ENCODE results near the gene MRPS31. TPM values are rescaled to one million over a fixed set of nuclear protein-coding genes. Genes with fewer than 3 reads are reported as not detected.

Gene MRPS31
- total RNA-seq, 1 donor from 2014 or later = 61.5 TPM

- no peak overlapping the region for H3K9ac ChIP-seq
- H3K4me3 ChIP-seq = no peak overlapping the region
- no peak overlapping the region for H3K27ac ChIP-seq
- no peaks in the 10 kb centered on the region for H3K27me3 ChIP-seq
- no peak overlapping the region for H3K4me3 Mint-ChIP-seq
- no peaks in the 10 kb centered on the region for H3F3A ChIP-seq (ENCODE audit: low read depth)
- no peaks in the 10 kb centered on the region for H3K36me3 ChIP-seq
- H2AFZ ChIP-seq (replicated peaks) = no peak overlapping the region
- TF ChIP-seq EZH2 (IDR thresholded peaks at IDR 0.05) = no peak
- TF ChIP-seq EZH2phosphoT487 (IDR thresholded peaks at IDR 0.05) = no peak
- TF ChIP-seq CTCF (IDR thresholded peaks at IDR 0.05) = no peak
- no peak overlapping the region for H3K27ac Mint-ChIP-seq
- H3K27me3 Mint-ChIP-seq (ENCODE audit: insufficient read depth, low read depth) = no peaks in the 10 kb centered on the region
- H3K9me3 ChIP-seq (ENCODE audit: low read depth) = no peaks in the 10 kb centered on the region
- H3K9me3 Mint-ChIP-seq = no peaks in the 10 kb centered on the region
- no peaks in the 10 kb centered on the region for H3K4me1 ChIP-seq
- H3K36me3 Mint-ChIP-seq = peaks cover 30% of the 10 kb centered on the region
- no peak overlapping the region for H3K4me2 ChIP-seq
- H3K79me2 ChIP-seq (ENCODE audit: low read depth) = no peaks in the 10 kb centered on the region
- no peaks in the 10 kb centered on the region for H4K20me1 ChIP-seq (ENCODE audit: low read depth)
- no peak for DNase-seq (ENCODE audit: low spot score)
- H3K4me1 Mint-ChIP-seq = no peaks in the 10 kb centered on the region
Measured at GRCh38 chr13:40803316-40803715, 32.3 kb upstream of the MRPS31 start.

GRCh38 chr13:40801255-40802217 is 30.5 kb upstream of the MRPS31 start:
- Mint-ChIP-seq H3K27ac (no peak overlapping the region), H3K4me1 (no peaks in the 10 kb centered on the region), H3K36me3 (peaks cover 21% of the 10 kb centered on the region), H3K9me3 (no peaks in the 10 kb centered on the region), H3K4me3 (no peak overlapping the region), H3K27me3 (ENCODE audit: insufficient read depth, low read depth) (peaks cover 3% of the 10 kb centered on the region)
- Histone ChIP-seq H3K27ac (no peak overlapping the region), H3K9ac (no peak overlapping the region), H3K27me3 (no peaks in the 10 kb centered on the region), H3K9me3 (ENCODE audit: low read depth) (no peaks in the 10 kb centered on the region), H3K79me2 (ENCODE audit: low read depth) (no peaks in the 10 kb centered on the region), H4K20me1 (ENCODE audit: low read depth) (no peaks in the 10 kb centered on the region), H3F3A (ENCODE audit: low read depth) (no peaks in the 10 kb centered on the region), H3K4me2 (no peak overlapping the region), H3K4me3 (no peak overlapping the region), H3K36me3 (no peaks in the 10 kb centered on the region), H3K4me1 (no peaks in the 10 kb centered on the region), H2AFZ (replicated peaks) (no peak overlapping the region)
- DNase-seq (ENCODE audit: low spot score) = no peak
- no peak for TF ChIP-seq EZH2phosphoT487 (IDR thresholded peaks at IDR 0.05)
- no peak for TF ChIP-seq CTCF (IDR thresholded peaks at IDR 0.05)
- TF ChIP-seq EZH2 (IDR thresholded peaks at IDR 0.05) = no peak

- Histone ChIP-seq H3K4me2 (no peak overlapping the region), H3K27ac (no peak overlapping the region), H3K4me1 (no peaks in the 10 kb centered on the region), H3K9ac (no peak overlapping the region), H3F3A (ENCODE audit: low read depth) (no peaks in the 10 kb centered on the region), H3K4me3 (no peak overlapping the region), H3K27me3 (no peaks in the 10 kb centered on the region), H3K79me2 (ENCODE audit: low read depth) (no peaks in the 10 kb centered on the region), H2AFZ (replicated peaks) (no peak overlapping the region), H3K9me3 (ENCODE audit: low read depth) (no peaks in the 10 kb centered on the region), H4K20me1 (ENCODE audit: low read depth) (no peaks in the 10 kb centered on the region), H3K36me3 (no peaks in the 10 kb centered on the region)
- Mint-ChIP-seq H3K9me3 (no peaks in the 10 kb centered on the region), H3K27ac (no peak overlapping the region), H3K4me3 (no peak overlapping the region), H3K36me3 (peaks cover 17% of the 10 kb centered on the region), H3K27me3 (ENCODE audit: insufficient read depth, low read depth) (peaks cover 3% of the 10 kb centered on the region), H3K4me1 (no peaks in the 10 kb centered on the region)
- TF ChIP-seq CTCF (IDR thresholded peaks at IDR 0.05) (no peak), EZH2 (IDR thresholded peaks at IDR 0.05) (no peak), EZH2phosphoT487 (IDR thresholded peaks at IDR 0.05) (no peak)
- no peak for DNase-seq (ENCODE audit: low spot score)
Measured at GRCh38 chr13:40800559-40800958, 29.6 kb upstream of the MRPS31 start.
